Mucosa of stomach (tissue), 1 donor: Measurements from ENCODE around the gene FGF14.

Experiments used
- H3K27me3 ChIP-seq: one replicate; pipeline ENCODE4 v1.7.0; 2013; ENCODE audit warnings: mild to moderate bottlenecking, low read length; ENCODE audit not compliant: control insufficient read depth, insufficient read depth
- H3K36me3 ChIP-seq: one replicate; pipeline ENCODE4 v1.7.0; 2013; ENCODE audit warnings: low read length; ENCODE audit not compliant: control insufficient read depth, insufficient read depth
- H3K4me1 ChIP-seq: one replicate; pipeline ENCODE4 v1.7.0; 2013; ENCODE audit warnings: mild to moderate bottlenecking, low read length; ENCODE audit not compliant: control insufficient read depth, insufficient read depth
- H3K4me3 ChIP-seq: one replicate; pipeline ENCODE4 v1.7.0; 2013; ENCODE audit warnings: low read length
- H3K9ac ChIP-seq: one replicate; pipeline ENCODE4 v1.7.0; 2013; ENCODE audit warnings: mild to moderate bottlenecking, low read length, moderate library complexity
- H3K9me3 ChIP-seq: one replicate; pipeline ENCODE4 v1.7.0; 2013; ENCODE audit warnings: mild to moderate bottlenecking, low read length, moderate library complexity; ENCODE audit not compliant: control insufficient read depth
- donor health status: Pancreatic carcinoma.

FGF14 gene

GRCh38 chr13:101942535-101943157, 459.2 kb downstream of the FGF14 start:
- no peaks in the 10 kb centered on the region for H3K36me3 ChIP-seq
- H3K9ac ChIP-seq: no peak overlapping the region
- no peaks in the 10 kb centered on the region for H3K4me1 ChIP-seq
- no peak overlapping the region for H3K4me3 ChIP-seq
- H3K27me3 ChIP-seq: no peaks in the 10 kb centered on the region
- no peaks in the 10 kb centered on the region for H3K9me3 ChIP-seq

GRCh38 chr13:101942038-101942437, 459.8 kb downstream of the FGF14 start:
- Histone ChIP-seq H3K4me1 (no peaks in the 10 kb centered on the region), H3K4me3 (no peak overlapping the region), H3K9me3 (no peaks in the 10 kb centered on the region), H3K36me3 (no peaks in the 10 kb centered on the region), H3K27me3 (no peaks in the 10 kb centered on the region), H3K9ac (no peak overlapping the region)

- no peaks in the 10 kb centered on the region for H3K36me3 ChIP-seq
- no peaks in the 10 kb centered on the region for H3K4me1 ChIP-seq
- no peak overlapping the region for H3K4me3 ChIP-seq
- H3K27me3 ChIP-seq: no peaks in the 10 kb centered on the region
- no peaks in the 10 kb centered on the region for H3K9me3 ChIP-seq
- no peak overlapping the region for H3K9ac ChIP-seq
These were observed 460.6 kb downstream of the FGF14 start for GRCh38 chr13:101941095-101941783.

- H3K4me1 ChIP-seq: no peaks in the 10 kb centered on the region
- H3K9ac ChIP-seq: no peak overlapping the region
- H3K36me3 ChIP-seq: no peaks in the 10 kb centered on the region
- no peaks in the 10 kb centered on the region for H3K27me3 ChIP-seq
- H3K9me3 ChIP-seq: no peaks in the 10 kb centered on the region
- no peak overlapping the region for H3K4me3 ChIP-seq
These were observed 462.5 kb downstream of the FGF14 start for GRCh38 chr13:101939370-101939769.

GRCh38 chr13:101935828-101936227, 466.0 kb downstream of the FGF14 start:
- no peak overlapping the region for H3K9ac ChIP-seq
- no peak overlapping the region for H3K4me3 ChIP-seq
- no peaks in the 10 kb centered on the region for H3K27me3 ChIP-seq
- no peaks in the 10 kb centered on the region for H3K9me3 ChIP-seq
- no peaks in the 10 kb centered on the region for H3K4me1 ChIP-seq
- no peaks in the 10 kb centered on the region for H3K36me3 ChIP-seq

GRCh38 chr13:101931186-101931585, 470.7 kb downstream of the FGF14 start:
- Histone ChIP-seq H3K36me3 (no peaks in the 10 kb centered on the region), H3K27me3 (no peaks in the 10 kb centered on the region), H3K4me1 (no peaks in the 10 kb centered on the region), H3K9ac (no peak overlapping the region), H3K9me3 (no peaks in the 10 kb centered on the region), H3K4me3 (no peak overlapping the region)

- Histone ChIP-seq H3K9me3 (no peaks in the 10 kb centered on the region), H3K4me3 (no peak overlapping the region), H3K4me1 (no peaks in the 10 kb centered on the region), H3K9ac (no peak overlapping the region), H3K36me3 (no peaks in the 10 kb centered on the region), H3K27me3 (no peaks in the 10 kb centered on the region)
These were observed 471.5 kb downstream of the FGF14 start for GRCh38 chr13:101930331-101930730.

GRCh38 chr13:101925731-101926130, 476.1 kb downstream of the FGF14 start:
- H3K27me3 ChIP-seq: no peaks in the 10 kb centered on the region
- H3K36me3 ChIP-seq: no peaks in the 10 kb centered on the region
- no peaks in the 10 kb centered on the region for H3K9me3 ChIP-seq
- H3K4me3 ChIP-seq: no peak overlapping the region
- H3K4me1 ChIP-seq: no peaks in the 10 kb centered on the region
- H3K9ac ChIP-seq: no peak overlapping the region

- no peak overlapping the region for H3K9ac ChIP-seq
- H3K4me1 ChIP-seq: no peaks in the 10 kb centered on the region
- H3K9me3 ChIP-seq: no peaks in the 10 kb centered on the region
- no peaks in the 10 kb centered on the region for H3K36me3 ChIP-seq
- peaks cover 38% of the 10 kb centered on the region for H3K27me3 ChIP-seq
- H3K4me3 ChIP-seq: no peak overlapping the region
These were observed 482.2 kb downstream of the FGF14 start for GRCh38 chr13:101919541-101920181.

GRCh38 chr13:101917833-101918661, 483.8 kb downstream of the FGF14 start:
- Histone ChIP-seq H3K9me3 (no peaks in the 10 kb centered on the region), H3K9ac (no peak overlapping the region), H3K4me1 (no peaks in the 10 kb centered on the region), H3K36me3 (no peaks in the 10 kb centered on the region), H3K4me3 (no peak overlapping the region), H3K27me3 (peaks cover 38% of the 10 kb centered on the region)

GRCh38 chr13:101917475-101917810, 484.4 kb downstream of the FGF14 start:
- H3K27me3 ChIP-seq: peaks cover 38% of the 10 kb centered on the region
- H3K36me3 ChIP-seq: no peaks in the 10 kb centered on the region
- H3K4me3 ChIP-seq: no peak overlapping the region
- no peaks in the 10 kb centered on the region for H3K9me3 ChIP-seq
- no peak overlapping the region for H3K9ac ChIP-seq
- H3K4me1 ChIP-seq: no peaks in the 10 kb centered on the region
